H9 (cell line): Measurements from ENCODE around the gene NLRP1. TPM values are rescaled to one million over a fixed set of nuclear protein-coding genes. Genes with fewer than 3 reads are reported as not detected.

ENCODE experiments used
- DNase-seq: peaks from one replicate; pipeline ENCODE4 v3.0.0-alpha.2; 2017
- H2AFZ ChIP-seq: one replicate; pipeline ENCODE4 v1.6.1; 2013; ENCODE audit warnings: mild to moderate bottlenecking, low read length, control low read depth, moderate library complexity
- H2AK5ac ChIP-seq: 2 replicates; pipeline ENCODE4 v1.6.1; 2013; ENCODE audit warnings: low read length, control low read depth, mixed read lengths; ENCODE audit not compliant: insufficient read length
- H2BK120ac ChIP-seq: one replicate; pipeline ENCODE4 v1.6.1; 2013; ENCODE audit warnings: low read depth, mild to moderate bottlenecking, low read length, control low read depth, inconsistent platforms; ENCODE audit not compliant: poor library complexity, severe bottlenecking
- H2BK12ac ChIP-seq: 2 replicates; pipeline ENCODE4 v1.6.1; 2013; ENCODE audit warnings: low read length, control low read depth, mixed read lengths, low read depth; ENCODE audit not compliant: insufficient read length
- H2BK15ac ChIP-seq: 2 replicates; pipeline ENCODE4 v1.6.1; 2013; ENCODE audit warnings: low read depth, low read length, control low read depth
- H2BK20ac ChIP-seq: one replicate; pipeline ENCODE4 v1.6.1; 2013; ENCODE audit warnings: low read depth, mild to moderate bottlenecking, low read length, control low read depth, inconsistent platforms; ENCODE audit not compliant: poor library complexity, severe bottlenecking
- H2BK5ac ChIP-seq: 2 replicates; pipeline ENCODE4 v1.6.1; 2013; ENCODE audit warnings: low read length, control low read depth, mixed read lengths; ENCODE audit not compliant: insufficient read length
- H3K14ac ChIP-seq: 2 replicates; pipeline ENCODE4 v1.6.1; 2013; ENCODE audit warnings: low read length, control low read depth; ENCODE audit not compliant: insufficient read depth
- H3K18ac ChIP-seq: 2 replicates; pipeline ENCODE4 v1.6.1; 2013; ENCODE audit warnings: low read depth, mild to moderate bottlenecking, mixed read lengths, low read length, control low read depth; ENCODE audit not compliant: insufficient read length
- H3K23ac ChIP-seq: 2 replicates; pipeline ENCODE4 v1.6.1; 2013; ENCODE audit warnings: low read length, control low read depth, mixed read lengths, low read depth; ENCODE audit not compliant: insufficient read length
- H3K23me2 ChIP-seq: 2 replicates; pipeline ENCODE4 v1.6.1; 2013; ENCODE audit warnings: low read depth, mild to moderate bottlenecking, mixed read lengths, low read length, control low read depth; ENCODE audit not compliant: insufficient read length, poor library complexity, severe bottlenecking
- H3K27ac ChIP-seq: 2 replicates; pipeline ENCODE4 v1.5.1; 2013; ENCODE audit warnings: low read length, control low read depth, mixed read lengths, low read depth; ENCODE audit not compliant: insufficient read length
- H3K27me3 ChIP-seq: 2 replicates; pipeline ENCODE4 v1.6.1; 2013; ENCODE audit warnings: low read length, control low read depth, inconsistent platforms; ENCODE audit not compliant: insufficient read depth
- H3K4ac ChIP-seq: 2 replicates; pipeline ENCODE4 v1.6.1; 2013; ENCODE audit warnings: low read depth, mild to moderate bottlenecking, control low read depth, inconsistent platforms, low read length, moderate library complexity
- H3K4me1 ChIP-seq: 2 replicates; pipeline ENCODE4 v1.6.1; 2013; ENCODE audit warnings: low read length, control low read depth, inconsistent platforms; ENCODE audit not compliant: insufficient read depth
- H3K4me2 ChIP-seq: 2 replicates; pipeline ENCODE4 v1.6.1; 2013; ENCODE audit warnings: low read length, control low read depth, mixed read lengths; ENCODE audit not compliant: insufficient read length, insufficient read depth
- H3K56ac ChIP-seq: 2 replicates; pipeline ENCODE4 v1.6.1; 2013; ENCODE audit warnings: low read depth, mild to moderate bottlenecking, mixed read lengths, low read length, control low read depth; ENCODE audit not compliant: insufficient read length
- H3K79me1 ChIP-seq: 2 replicates; pipeline ENCODE4 v1.6.1; 2013; ENCODE audit warnings: low read depth, mild to moderate bottlenecking, moderate library complexity, low read length, control low read depth, inconsistent platforms; ENCODE audit not compliant: insufficient read depth, poor library complexity, severe bottlenecking
- H3K79me2 ChIP-seq: 2 replicates; pipeline ENCODE4 v1.6.1; 2013; ENCODE audit warnings: low read length, control low read depth, inconsistent platforms; ENCODE audit not compliant: insufficient read depth
- H3K9ac ChIP-seq: 2 replicates; pipeline ENCODE4 v1.6.1; 2013; ENCODE audit warnings: low read length, control low read depth, mixed read lengths; ENCODE audit not compliant: insufficient read length; ENCODE audit errors: extremely low read depth
- H3K9me3 ChIP-seq: one replicate; pipeline ENCODE4 v1.6.1; 2013; ENCODE audit warnings: low read depth, low read length, inconsistent platforms; ENCODE audit not compliant: control insufficient read depth
- H3T11ph ChIP-seq: one replicate; pipeline ENCODE4 v1.6.1; 2013; ENCODE audit warnings: mild to moderate bottlenecking, low read length, control low read depth, inconsistent platforms
- H4K20me1 ChIP-seq: one replicate; pipeline ENCODE4 v1.6.1; 2013; ENCODE audit not compliant: control insufficient read depth, insufficient read length, insufficient read depth
- H4K5ac ChIP-seq: 2 replicates; pipeline ENCODE4 v1.6.1; 2013; ENCODE audit warnings: low read depth, mild to moderate bottlenecking, mixed read lengths, low read length, control low read depth; ENCODE audit not compliant: insufficient read length
- H4K8ac ChIP-seq: replicated peaks from 2 replicates; pipeline ENCODE4 v1.6.1; 2013; ENCODE audit warnings: low read length, control low read depth, mixed read lengths, low read depth; ENCODE audit not compliant: insufficient read length
- H4K91ac ChIP-seq: 2 replicates; pipeline ENCODE4 v1.6.1; 2013; ENCODE audit warnings: low read depth, mild to moderate bottlenecking, moderate library complexity, mixed read lengths, low read length, control low read depth; ENCODE audit not compliant: insufficient read length
- H3K27ac Mint-ChIP-seq, 3 experiments: 2 replicates in 2 of 3; 3 replicates in 1 of 3; pipeline ENCODE4 v1.8.0; 2020 to 2021; ENCODE audit warnings: mixed read lengths in 3 of 3, mild to moderate bottlenecking in 1 of 3, moderate library complexity in 1 of 3
- H3K27me3 Mint-ChIP-seq: 2 replicates; pipeline ENCODE4 v1.8.0; 2021; ENCODE audit warnings: low read depth, mild to moderate bottlenecking, moderate library complexity, mixed read lengths
- H3K36me3 Mint-ChIP-seq, 3 experiments: 2 replicates in 2 of 3; 3 replicates in 1 of 3; pipeline ENCODE4 v1.8.0; 2020 to 2021; ENCODE audit warnings: low read depth in 3 of 3, mixed read lengths in 3 of 3; ENCODE audit not compliant: insufficient read depth in 1 of 3
- H3K4me1 Mint-ChIP-seq, 2 experiments: 2 replicates each; pipeline ENCODE4 v1.8.0; 2020; ENCODE audit warnings: mixed read lengths in 2 of 2
- H3K4me3 Mint-ChIP-seq, 2 experiments: 2 replicates in 1 of 2; 3 replicates in 1 of 2; pipeline ENCODE4 v1.8.0; 2020 to 2021; ENCODE audit warnings: mild to moderate bottlenecking in 2 of 2, mixed read lengths in 2 of 2, moderate library complexity in 1 of 2
- H3K9me3 Mint-ChIP-seq, 2 experiments: 2 replicates in 1 of 2; 3 replicates in 1 of 2; pipeline ENCODE4 v1.8.0; 2020; ENCODE audit warnings: mild to moderate bottlenecking in 2 of 2, mixed read lengths in 2 of 2, moderate library complexity in 1 of 2
- WGBS: extraction: QIAGEN DNeasy Blood & Tissue Kit; methylation state at CpG from one replicate; pipeline ENCODE4 v1.1.7; 2013; ENCODE audit warnings: missing lambda C conversion rate, low lambda C conversion rate, mixed read lengths; ENCODE audit not compliant: insufficient read length; ENCODE audit errors: extremely low coverage; 5-methylcytosine and 5-hydroxymethylcytosine counted together
- total RNA-seq: library from RNA; stranded (reverse); gene quantifications from 2 replicates; pipeline ENCODE4 v1.2.1, GENCODE V29; 2021
- TF ChIP-seq, protein P1 (sequence below): fragments of 200-600 bp; sonication (generic); conservative IDR thresholded peaks from 3 replicates; pipeline ENCODE4 v1.8.0; 2021; ENCODE audit warnings: antibody characterized with exemption, mild to moderate bottlenecking

Gene NLRP1
- total RNA-seq, 1 experiment from 2014 or later = 12.1 TPM

DNA sequence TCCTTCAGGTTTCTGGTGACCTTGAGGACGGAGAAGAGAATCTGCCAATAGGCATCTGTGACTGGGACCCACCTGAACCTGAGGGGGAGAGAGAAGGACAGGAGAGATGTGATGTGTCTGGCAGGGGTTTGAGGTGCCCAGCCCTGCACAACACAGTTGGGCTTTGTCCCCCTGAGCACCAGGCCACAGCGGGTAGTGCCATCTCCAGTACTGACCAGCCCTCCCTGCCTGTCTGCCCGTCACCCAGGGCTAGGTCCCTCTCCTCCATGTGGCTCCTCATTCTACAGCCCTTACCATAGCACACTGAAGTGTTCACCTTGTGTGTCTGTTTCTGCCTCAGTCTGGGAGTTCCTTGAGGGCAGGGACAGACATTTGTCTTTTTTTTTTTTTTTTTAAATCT, 30.8 kb downstream of the NLRP1 start:
- Histone ChIP-seq H2AFZ (no peak overlapping the region), H3K4me2 (no peak overlapping the region), H4K5ac (no peak overlapping the region), H3K23ac (no peak overlapping the region), H3T11ph (no peak overlapping the region), H3K9me3 (no peaks in the 10 kb centered on the region), H2BK5ac (no peak overlapping the region), H2BK20ac (no peak overlapping the region), H4K20me1 (no peaks in the 10 kb centered on the region), H3K4ac (no peak overlapping the region), H3K27ac (no peak overlapping the region), H3K18ac (no peak overlapping the region), H3K9ac (no peak overlapping the region), H2BK120ac (no peak overlapping the region), H3K79me1 (no peaks in the 10 kb centered on the region), H3K23me2 (no peaks in the 10 kb centered on the region), H3K14ac (no peak overlapping the region), H3K27me3 (no peaks in the 10 kb centered on the region), H3K4me1 (no peaks in the 10 kb centered on the region), H3K56ac (no peak overlapping the region), H3K79me2 (no peaks in the 10 kb centered on the region), H4K8ac (no peak overlapping the region), H2BK12ac (no peak overlapping the region), H4K91ac (no peak overlapping the region), H2AK5ac (no peak overlapping the region), H2BK15ac (no peak overlapping the region)
- Mint-ChIP-seq H3K4me1 (peaks cover 0 to 4% of the 10 kb centered on the region in 2 experiments; a peak in 2 of 4 replicates), H3K27me3 (peaks cover 6% of the 10 kb centered on the region), H3K9me3 (no peaks in the 10 kb centered on the region; a peak in 1 of 5 replicates), H3K4me3 (no peak overlapping the region), H3K36me3 (no peaks in the 10 kb centered on the region), H3K27ac (no peak overlapping the region)
- TF ChIP-seq, protein P1, sequence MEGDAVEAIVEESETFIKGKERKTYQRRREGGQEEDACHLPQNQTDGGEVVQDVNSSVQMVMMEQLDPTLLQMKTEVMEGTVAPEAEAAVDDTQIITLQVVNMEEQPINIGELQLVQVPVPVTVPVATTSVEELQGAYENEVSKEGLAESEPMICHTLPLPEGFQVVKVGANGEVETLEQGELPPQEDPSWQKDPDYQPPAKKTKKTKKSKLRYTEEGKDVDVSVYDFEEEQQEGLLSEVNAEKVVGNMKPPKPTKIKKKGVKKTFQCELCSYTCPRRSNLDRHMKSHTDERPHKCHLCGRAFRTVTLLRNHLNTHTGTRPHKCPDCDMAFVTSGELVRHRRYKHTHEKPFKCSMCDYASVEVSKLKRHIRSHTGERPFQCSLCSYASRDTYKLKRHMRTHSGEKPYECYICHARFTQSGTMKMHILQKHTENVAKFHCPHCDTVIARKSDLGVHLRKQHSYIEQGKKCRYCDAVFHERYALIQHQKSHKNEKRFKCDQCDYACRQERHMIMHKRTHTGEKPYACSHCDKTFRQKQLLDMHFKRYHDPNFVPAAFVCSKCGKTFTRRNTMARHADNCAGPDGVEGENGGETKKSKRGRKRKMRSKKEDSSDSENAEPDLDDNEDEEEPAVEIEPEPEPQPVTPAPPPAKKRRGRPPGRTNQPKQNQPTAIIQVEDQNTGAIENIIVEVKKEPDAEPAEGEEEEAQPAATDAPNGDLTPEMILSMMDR = no peak
- WGBS = no CpG with 5 or more reads among the region's 3 CpGs
- DNase-seq = no peak
